GM19043 (cell line): ENCODE results near the gene SAA1.
"Not testable (repeated sequence)": the region's sequence is repeated elsewhere in the genome, so short reads cannot be mapped to it uniquely, and the experiment has no call there.

Experiments
- ATAC-seq: cut with Tn5 transposase; IDR thresholded peaks from one replicate; pipeline ENCODE4 v1.9.1; 2021; ENCODE audit warnings: low read depth; ENCODE audit not compliant: unreplicated experiment

The SAA1 gene

DNA sequence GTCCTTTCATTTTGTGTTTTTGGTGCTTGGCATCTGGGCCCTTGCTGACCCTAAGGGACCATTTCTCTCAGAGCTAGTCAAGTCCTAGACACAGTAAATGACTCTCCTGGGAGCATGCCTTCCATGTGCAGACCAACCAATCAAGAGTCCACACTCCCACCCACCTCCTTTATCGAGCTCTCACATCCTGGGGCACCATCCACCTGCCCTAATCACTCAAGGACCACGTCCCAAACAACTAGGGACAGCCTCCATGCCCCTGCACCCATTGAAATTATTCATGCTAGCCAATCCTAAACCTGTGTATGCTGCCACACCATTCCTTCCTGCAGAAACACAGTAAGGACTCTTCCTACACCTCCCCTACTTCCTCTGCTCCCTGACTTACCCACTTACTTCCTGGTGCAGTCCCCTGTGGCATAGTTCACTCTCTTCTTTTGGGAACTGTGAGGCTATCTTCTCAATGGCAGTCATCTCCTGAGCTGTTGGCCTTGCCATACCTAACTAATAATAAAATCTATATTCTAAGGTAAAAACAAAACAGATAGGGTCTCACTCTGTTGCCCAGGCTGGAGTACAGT is 11.2 kb upstream of the SAA1 start:
- no peak for ATAC-seq

DNA sequence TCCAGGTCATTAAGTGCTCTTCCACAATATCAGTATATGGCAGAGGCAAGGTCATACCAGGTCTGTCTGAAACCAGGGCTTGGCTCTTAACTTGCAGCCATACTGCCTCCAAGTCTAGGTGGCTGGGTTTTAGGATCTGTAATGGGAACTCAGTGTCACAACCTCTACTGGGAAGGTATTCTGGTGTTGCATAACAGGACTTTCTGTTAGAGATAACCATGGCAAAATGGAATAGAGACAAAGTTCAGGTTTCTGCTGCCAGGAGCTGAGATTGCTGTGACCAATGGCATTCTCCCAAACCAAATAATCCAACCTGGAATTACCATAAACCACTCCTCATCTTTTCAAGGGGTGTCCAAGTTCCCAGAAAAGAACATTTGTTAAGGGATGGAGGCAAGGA is 6.8 kb upstream of the SAA1 start:
- no peak for ATAC-seq

DNA sequence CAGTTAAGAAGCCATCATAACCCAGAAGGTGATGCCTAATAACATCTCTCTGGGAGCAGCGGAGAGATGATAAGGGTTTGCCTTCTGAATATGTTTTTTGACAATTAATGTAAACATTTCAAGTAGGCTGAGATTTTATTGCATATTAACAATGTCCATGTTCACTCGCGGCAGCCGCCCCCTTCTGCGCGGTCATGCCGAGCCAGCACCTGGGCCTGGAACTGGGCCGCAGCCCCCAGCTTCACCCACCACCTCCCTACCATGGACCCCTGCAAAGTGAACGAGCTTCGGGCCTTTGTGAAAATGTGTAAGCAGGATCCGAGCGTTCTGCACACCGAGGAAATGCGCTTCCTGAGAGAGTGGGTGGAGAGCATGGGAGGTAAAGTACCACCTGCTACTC is 4.3 kb upstream of the SAA1 start:
- ATAC-seq, result no peak

DNA sequence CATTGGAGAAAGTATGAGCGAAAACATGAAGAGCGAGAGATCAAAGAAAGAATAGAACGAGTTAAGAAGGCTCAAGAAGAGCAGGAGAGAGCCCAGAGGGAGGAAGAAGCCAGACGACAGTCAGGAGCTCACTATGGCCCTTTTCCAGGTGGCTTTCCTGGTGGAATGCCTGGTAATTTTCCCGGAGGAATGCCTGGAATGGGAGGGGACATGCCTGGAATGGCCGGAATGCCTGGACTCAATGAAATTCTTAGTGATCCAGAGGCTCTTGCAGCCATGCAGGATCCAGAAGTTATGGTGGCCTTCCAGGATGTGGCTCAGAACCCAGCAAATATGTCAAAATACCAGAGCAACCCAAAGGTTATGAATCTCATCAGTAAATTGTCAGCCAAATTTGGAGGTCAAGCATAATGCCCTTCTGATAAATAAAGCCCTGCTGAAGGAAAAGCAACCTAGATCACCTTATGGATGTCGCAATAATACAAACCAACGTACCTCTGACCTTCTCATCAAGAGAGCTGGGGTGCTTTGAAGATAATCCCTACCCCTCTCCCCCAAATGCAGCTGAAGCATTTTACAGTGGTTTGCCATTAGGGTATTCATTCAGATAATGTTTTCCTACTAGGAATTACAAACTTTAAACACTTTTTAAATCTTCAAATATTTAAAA is 3.2 kb upstream of the SAA1 start:
- not testable (repeated sequence) for ATAC-seq

DNA sequence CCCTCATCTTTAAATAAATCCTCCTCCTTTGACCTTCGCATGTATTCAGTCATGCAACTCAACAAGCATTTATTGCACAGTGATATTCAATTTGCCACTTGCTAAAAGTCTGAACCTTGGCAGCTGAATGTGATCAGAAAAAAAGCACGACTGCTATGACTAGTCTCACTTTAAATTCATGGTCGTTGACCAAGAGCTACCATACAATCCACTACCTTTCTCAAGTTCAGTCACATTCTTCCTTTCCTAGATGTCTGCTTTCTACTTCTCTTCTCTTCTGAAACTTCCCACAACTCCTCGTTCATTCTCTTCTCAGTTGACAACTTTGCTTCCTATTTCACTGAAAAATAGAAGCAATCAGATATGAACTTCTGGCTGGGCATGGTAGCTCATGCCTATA is 2.0 kb upstream of the SAA1 start:
- peak; percentile 40 for ATAC-seq

DNA sequence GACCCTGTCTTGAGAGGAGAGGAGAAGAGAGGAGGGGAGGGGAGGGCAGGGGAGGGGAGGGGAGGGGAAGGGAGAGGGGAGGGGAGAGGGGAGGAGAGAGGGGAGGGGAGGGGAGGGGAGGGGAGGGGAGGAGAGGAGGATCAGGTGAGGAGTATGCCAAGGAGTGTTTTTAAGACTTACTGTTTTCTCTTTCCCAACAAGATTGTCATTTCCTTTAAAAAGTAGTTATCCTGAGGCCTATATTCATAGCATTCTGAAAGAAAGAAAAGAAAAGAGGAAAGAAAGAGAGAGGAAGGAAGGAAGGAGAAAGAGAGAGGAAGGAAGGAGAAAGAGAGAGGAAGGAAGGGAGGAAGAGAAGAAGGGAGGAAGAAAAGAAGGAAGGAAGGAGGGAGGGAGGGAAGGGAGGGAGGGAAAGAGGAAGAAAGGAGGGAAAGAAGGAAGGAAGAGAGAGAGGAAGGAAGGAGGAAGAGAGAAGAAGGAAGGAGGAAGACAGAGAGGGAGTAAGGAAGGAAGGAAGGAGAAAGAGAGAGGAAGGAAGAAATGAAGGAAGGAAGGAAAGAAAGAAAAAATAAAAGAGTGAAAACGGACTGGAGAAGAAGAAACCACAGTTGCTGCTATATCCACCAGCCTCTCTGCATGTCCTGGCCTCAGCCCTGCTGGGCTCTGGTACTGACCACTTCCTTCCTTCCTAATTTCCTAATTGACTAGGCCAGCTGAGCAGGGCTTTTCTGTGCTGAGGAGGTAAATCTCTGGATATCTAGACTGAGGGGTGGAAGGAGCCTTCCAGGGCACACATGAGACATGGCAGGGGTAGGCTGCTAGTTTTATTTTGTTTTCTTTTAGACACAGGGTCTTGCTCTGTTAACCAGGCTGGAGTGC is 1.1 kb upstream of the SAA1 start:
- no peak for ATAC-seq

DNA sequence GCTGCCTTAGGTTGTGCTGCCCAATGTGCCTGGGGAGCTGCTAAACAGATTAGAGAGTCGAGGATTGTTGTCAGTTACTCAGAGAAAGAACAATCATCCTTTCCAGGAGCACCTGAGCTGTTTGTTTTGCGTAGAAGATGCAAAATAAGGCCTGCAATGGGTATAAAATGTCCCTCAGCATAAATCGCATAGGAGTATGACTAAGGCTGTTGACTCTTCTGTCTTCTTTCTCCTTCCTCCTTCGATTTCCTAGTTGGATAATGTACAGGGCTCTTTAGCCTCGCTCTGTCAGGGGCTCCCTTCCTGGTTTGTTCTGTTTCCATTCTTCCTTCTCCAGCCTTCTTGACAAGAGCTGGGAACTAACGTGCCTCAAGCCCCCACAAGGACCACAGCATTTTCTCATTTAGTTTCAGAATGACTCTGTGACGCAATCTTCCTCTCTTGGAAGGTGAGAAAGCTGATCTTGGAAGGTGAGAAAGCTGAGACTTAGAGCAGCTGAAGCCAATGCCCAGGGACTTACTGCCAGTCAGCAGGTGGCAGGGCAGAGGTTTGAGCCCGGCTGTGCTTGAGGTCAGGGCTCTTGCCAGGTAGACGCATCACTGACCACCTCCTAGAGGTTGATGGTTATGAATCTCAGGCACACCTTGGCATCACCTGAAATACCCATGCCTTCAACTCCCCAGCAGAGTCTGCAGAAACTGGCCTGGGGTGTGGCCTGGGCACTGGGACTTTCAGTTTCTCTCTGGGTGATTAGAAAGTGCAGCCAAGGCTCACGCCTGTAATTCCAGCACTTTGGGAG is 1.5 kb downstream of the SAA1 start:
- ATAC-seq, result peak; percentile 50

DNA sequence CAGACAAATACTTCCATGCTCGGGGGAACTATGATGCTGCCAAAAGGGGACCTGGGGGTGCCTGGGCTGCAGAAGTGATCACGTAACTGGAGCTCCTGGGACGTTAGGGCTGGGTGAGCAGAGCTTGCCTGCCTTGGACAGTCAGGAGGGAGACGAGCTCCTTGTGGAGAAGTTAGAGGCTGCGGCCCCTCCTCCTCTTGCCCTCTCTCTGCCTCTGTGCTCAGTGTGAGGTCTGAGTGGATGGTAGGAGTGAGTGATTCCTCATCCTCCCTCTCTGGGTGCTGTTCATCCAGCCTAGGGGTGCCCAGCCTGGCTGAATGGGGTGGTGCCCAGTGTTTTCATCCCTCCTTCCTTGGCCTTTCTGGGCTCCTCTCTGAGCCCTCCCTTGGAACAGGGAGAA is 3.2 kb downstream of the SAA1 start:
- ATAC-seq, result not testable (repeated sequence)

DNA sequence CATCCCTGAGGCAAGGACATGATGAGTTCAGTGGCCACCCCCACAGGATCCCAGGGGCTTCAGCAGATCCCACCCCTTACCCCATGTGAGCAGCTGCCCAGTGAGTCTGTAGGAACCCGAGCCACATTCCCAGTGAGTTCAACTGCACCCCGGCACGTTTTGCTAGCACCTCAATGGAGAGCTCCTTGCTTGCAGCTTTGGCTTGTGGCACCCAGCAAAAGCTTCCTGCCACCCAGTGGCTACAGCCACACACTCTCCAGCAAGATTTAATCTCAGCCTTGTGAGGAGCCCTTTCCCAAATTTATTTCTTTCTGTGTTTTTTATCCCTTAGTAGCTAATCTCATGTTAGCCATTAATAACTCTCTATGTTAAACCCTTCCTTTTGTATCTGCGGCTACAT is 4.0 kb downstream of the SAA1 start:
- no peak for ATAC-seq

DNA sequence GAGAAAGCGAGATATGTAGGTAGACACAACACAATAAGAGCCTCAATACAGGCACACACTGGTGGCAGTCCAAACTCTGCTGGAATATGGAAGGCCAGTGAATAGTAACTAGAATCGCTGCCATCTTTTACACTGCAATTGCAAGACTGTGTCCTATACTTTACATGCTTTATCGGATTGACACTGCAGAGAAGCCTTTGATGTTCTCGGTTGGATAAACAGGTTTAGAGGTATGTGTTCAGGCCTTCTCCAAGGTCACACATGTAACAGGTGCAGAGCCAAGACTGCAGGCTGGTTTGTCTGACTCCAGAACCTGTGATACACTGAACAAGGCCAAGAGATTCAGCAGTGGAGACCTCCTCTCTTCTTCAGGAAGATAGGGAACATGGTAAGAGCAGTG is 5.1 kb downstream of the SAA1 start:
- ATAC-seq, result no peak

DNA sequence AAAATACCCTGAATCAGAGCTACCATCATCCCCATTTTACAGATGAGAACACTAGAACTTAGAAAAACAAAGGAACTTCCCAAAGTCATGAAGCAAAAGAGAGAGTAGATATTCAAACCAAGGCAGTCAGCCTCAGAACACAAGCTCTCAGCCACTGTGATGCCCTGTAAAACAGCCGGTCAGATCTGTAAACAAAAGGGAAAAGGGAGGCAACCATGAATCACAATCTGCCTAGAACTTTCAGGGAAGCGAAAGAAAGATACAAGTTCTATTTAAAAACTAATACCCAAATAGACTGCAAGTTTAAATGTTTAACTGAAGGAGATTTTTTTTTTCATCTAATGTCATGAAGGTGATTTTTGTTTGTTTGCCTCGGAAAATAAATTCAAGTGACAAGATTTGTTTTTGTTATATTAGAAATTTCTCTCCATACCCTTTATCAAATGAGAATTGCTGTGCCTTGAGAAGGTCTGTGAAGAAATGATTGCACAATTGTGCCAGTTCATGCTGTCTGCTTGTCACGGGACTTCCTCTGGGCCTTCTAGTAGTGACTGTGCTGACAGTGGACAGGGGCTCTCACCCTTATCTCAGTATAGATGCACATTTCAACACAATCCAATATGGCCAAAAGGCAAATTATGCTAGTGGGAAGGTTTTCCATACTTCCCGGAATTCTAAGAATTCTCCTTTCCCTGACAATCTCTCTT is 11.7 kb downstream of the SAA1 start:
- no peak for ATAC-seq

DNA sequence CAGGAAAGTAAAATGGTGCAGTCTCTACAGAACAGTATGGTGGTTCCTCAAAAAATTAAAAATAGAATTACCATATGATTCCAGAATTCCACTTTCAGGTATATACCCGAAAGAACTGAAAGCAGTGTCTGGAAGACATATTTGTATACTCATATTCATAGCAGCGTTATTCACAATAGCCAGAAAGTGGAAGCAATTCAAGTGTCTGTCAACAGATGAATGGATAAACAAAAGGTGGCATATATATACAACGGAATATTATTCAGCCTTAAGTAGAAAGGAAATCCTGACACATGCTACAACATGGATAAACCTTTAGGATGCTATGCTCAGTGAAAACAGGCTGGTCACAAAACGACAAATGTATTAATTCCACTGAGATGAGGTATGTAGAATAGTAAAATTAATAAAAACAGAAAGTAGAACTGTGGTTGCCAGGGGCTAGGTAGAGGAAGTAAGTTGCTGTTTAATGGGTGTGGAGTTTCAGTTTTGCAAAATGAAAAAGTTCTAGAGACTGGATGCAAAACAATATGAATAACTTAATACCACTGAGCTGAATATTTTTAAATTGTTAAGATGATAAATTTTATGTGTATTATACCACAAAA is 14.5 kb downstream of the SAA1 start:
- peak; percentile 81 for ATAC-seq

DNA sequence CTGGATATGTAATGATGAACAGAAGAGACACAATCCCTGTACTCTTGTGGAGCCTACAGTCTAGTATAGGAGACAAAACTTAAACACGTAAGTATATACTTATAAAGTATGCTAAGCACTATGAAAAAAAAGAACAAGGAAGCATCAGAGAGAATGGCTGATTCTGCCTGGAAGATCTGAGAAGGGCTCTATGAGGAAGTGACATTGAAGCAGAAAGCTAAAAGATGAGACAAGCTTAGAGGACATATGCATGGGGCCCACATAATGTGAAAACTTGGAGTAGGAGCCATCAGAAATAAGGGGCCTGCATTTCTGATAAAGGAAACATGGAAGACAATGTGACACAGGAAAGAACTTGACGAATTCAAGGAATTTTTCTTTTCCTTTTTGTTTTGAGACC is 16.6 kb downstream of the SAA1 start:
- no peak for ATAC-seq

DNA sequence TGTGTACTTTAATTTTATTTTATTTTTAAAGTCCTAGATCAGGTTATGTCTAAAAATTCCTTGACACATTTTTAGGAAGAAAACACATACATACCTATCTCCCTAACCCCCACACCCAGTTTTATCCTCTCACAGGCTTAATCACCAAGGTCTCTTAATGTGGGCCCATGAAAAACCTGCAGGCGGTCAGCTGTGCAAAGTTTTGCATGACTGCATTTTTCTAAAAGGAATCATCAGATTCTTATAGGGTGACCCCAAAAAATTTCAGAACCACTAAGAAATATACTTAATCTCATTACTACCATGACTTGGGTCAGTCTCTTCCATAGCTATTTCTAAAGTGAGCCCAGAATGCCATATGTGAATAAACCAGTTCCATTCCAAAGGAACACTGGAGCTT is 19.8 kb downstream of the SAA1 start:
- ATAC-seq, result no peak

DNA sequence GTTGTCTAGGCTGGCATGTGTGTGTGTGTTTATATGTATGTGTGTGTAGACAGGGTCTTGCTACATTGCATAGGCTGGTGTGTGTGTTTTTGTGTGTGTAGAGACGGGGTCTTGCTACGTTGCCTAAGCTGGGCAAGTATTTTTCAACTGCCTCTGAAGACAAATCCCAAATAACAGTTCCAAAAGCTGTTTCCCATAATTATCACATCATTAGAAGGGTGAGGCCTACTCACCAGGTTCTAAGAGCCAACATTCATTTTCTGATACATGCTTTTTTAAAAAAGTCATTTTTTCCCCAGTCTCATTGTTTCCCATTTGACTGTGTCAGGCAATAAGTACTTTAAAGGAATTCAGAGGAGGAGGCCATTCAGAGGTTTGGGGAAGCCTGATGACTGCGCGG is 22.8 kb downstream of the SAA1 start:
- no peak for ATAC-seq

DNA sequence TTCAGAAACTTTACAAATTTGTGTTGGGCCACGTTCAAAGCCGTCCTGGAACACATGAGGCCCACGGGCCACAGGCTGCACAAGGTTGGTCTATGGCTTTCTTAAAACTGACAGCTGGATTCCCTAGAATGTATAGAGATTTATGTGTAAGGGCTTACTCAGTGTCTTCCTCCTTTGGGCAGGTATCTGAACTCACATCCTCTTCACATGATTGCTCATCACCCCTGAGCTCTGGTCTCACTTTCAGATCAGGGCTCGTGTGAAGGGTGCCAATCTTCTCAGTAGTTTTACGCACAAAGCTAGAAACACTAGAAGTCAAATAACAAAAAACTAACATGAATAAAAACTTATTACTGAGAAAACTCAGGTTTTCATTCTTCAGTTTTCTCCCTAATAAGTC is 28.8 kb downstream of the SAA1 start:
- peak; percentile 85 for ATAC-seq

DNA sequence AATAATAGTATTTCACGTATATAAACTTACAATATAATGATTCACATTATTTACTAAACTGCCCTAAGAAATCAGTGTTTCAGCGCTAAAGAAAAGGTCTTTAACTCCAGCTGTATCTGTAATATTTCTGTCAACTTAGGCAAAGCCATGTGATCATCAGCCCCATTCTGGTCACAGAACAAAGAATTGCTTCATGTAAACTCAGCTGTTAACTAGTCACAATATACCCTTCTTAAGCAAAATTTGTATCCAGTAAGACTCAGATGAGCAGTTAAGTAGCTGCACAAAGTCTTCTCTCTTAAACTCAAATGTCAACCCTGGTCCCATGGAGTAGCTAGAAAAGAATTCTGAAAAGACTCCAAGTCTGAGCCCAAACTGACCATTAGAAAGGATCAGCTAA is 29.3 kb downstream of the SAA1 start:
- ATAC-seq, result no peak

DNA sequence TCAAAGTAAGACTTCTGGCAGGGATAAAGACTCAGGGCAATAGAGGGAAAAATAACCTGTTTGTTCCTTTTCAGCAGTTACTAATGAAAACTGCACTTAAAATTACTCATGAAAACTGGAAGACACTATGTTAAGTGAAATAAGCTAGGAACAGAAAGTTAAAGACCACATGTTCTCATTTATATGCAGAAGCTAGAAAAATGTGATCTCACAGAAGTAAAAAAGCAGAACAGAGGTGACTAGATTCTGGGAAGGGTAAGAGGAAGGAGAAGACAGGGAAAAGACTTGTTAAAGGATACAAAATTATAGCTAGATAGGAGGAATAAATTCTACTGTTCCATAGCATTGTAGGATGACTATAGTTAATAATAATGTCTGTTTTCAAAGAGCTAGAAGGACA is 33.7 kb downstream of the SAA1 start:
- no peak for ATAC-seq

DNA sequence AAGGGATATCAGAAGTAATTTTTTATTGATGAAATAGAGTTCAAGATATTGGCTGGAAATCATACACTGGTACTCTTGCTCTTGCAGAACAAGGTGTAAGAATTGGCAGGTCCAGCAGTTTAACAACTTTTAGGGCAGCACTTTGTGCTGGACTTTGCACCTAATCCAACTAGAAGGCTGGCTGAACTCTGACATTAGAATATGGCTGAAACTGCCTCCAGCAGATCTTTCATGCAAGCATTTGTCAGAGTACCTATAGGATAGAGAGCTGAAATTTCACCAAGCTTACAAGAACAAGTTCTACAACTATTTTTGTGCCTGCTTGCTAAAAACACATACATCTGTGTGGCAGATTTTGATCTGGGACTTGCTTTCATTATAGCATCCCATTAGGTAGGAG is 38.7 kb downstream of the SAA1 start:
- ATAC-seq, result no peak
